Measurements from ENCODE around the gene MEIKIN. TPM values are rescaled to one million over a fixed set of nuclear protein-coding genes. Genes with fewer than 3 reads are reported as not detected.

Gene MEIKIN, protein sequence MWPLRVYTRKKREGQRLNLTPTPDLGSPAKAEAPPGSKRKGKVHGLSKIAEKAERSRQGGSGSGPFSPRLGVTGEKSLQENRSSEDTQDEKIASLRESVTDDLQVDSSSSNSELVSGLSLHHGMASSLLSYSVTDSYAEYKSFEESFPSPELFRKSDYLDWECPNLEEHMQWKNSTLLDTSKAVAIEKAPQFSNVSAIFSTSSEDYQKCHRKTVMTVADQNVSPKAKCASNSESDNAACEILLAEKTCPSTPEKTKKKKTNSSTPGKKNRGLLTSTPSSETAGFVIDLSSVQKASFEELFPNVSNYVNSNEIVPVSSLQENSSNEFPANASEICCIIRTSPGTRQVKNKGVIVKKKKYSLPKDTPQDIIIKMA
- total RNA-seq, result not detected

DNA sequence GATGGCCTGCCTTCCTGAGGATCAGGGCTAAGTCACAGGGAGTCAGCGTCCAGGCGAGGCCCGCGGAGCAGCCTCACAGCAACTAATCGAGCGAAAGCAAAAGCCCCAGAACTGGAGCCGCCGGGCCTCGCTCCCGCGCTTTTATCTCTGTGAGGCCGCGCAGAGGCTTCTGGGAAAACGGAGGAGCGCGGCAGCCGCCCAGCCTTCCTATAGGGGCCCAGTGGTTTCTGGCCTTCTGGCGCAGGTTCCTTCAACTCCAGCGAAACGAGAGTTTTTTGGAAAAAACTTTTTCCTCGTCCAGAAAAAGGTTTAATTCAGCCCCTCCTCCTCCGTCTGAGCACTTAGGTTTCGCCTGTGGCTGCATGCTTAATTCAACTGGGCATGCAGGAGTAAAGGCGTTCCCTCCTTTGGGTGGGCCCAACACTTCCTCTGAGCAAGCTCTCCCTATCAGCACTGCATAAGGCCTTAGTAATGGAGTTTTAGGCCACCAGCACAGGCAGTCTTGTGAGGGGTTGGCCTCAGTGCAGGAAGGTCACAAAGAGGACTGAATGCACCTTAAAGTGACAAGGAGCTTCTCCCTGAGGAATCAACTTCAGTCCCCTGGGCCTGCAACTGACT, at the start of gene MEIKIN:
TSS of gene MEIKIN (minus strand) at position 113 of the 618 bp plus-strand sequence. CDS start 158 bp downstream, outside the sequence.
- no peaks in the 10 kb centered on the region for H3K36me3 Mint-ChIP-seq (ENCODE audit: low read depth)
- CTCF ChIA-PET, result interaction anchor here (0.6 to 1.6 kb wide), 4 partner anchors 87 to 511 kb away, joined by 3 to 4 read pairs (median 4); partner anchors contain the start of gene P4HA2
- H3K4me1 Mint-ChIP-seq, result no peaks in the 10 kb centered on the region
- H3K27ac Mint-ChIP-seq, result no peak within 1 kb of the TSS
- intact Hi-C loops (cut with DNase I, micrococcal nuclease), result no loop called here
- no peak for ATAC-seq
- POLR2A ChIA-PET, result no interaction called here
- H3K9me3 Mint-ChIP-seq (ENCODE audit: low read depth), result no peaks in the 10 kb centered on the region
- no peak within 1 kb of the TSS for H3K4me3 Mint-ChIP-seq
- no peaks in the 10 kb centered on the region for H3K27me3 Mint-ChIP-seq
- no peak for DNase-seq

DNA sequence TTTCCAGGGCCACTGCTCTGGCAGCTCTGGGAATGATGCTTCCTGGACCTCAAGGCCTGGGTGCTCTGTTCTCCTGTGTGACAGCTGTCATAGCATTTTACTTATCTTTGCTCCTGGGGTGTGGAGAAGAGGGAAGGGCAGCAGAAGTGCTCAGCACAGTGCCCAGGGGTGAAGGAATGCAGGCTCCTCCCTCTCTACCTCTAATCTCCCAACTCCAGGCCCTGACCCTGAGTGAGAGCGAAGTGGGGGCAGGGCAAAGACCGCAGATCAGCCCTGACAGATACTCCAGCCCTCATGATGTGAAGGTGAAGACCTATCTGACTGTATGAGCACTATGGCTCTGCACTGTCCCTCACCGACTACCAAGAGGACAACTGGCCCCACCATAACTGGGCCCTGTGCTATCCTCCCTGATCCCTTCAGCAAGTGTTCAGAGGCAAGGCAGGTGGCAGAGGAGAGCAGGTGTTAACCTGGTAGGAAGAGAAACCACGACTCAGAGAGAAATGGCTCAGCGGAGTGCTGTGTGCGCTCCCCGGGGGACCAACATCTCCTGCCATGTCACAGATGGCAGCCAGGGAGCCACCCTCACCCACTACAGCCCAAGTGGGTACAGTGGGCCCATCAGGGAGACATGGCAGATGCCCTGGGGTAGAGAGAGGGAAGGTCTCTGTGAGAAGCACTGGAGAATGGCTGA, 49.2 kb upstream of the MEIKIN start:
- intact Hi-C loops (cut with DNase I, micrococcal nuclease), result no loop called here
- H3K27ac Mint-ChIP-seq, result no peak overlapping the region
- CTCF ChIA-PET, result no interaction called here

DNA sequence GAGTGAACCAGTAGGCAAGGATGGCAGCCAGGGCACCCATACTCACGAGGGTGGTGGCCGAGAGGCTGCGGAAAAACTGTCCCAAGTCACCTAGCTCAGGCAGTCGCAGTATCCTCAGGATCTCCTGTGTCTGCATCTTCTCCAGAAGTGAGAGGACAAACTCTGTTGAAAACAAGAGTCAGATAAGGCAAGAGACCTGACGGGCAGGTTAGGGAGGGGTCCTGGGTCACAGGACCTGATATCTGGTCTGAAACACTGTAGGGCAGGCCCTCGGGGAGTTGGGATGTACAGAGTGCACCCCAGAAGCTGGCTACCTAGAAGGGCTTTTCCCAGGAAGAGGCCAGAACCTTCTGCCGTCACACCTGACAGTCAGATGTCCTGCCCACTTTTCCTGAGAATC, 48.6 kb upstream of the MEIKIN start:
- Mint-ChIP-seq H3K9me3 (ENCODE audit: low read depth) (no peaks in the 10 kb centered on the region), H3K36me3 (ENCODE audit: low read depth) (no peaks in the 10 kb centered on the region), H3K4me1 (peaks cover 19% of the 10 kb centered on the region), H3K4me3 (no peak overlapping the region), H3K27ac (no peak overlapping the region), H3K27me3 (no peaks in the 10 kb centered on the region)
- intact Hi-C loops (cut with DNase I, micrococcal nuclease), result no loop called here
- ATAC-seq, result no peak
- CTCF ChIA-PET, result no interaction called here
- POLR2A ChIA-PET, result no interaction called here
- DNase-seq, result no peak

More for the DNA sequence above, 49.2 kb upstream of the MEIKIN start:
- ATAC-seq (no peak), DNase-seq (no peak)
- H3K4me3 Mint-ChIP-seq, result no peak overlapping the region
- no peaks in the 10 kb centered on the region for H3K9me3 Mint-ChIP-seq (ENCODE audit: low read depth)
- no peaks in the 10 kb centered on the region for H3K36me3 Mint-ChIP-seq (ENCODE audit: low read depth)
- peaks cover 25% of the 10 kb centered on the region for H3K4me1 Mint-ChIP-seq
- no peaks in the 10 kb centered on the region for H3K27me3 Mint-ChIP-seq
- POLR2A ChIA-PET, result no interaction called here

DNA sequence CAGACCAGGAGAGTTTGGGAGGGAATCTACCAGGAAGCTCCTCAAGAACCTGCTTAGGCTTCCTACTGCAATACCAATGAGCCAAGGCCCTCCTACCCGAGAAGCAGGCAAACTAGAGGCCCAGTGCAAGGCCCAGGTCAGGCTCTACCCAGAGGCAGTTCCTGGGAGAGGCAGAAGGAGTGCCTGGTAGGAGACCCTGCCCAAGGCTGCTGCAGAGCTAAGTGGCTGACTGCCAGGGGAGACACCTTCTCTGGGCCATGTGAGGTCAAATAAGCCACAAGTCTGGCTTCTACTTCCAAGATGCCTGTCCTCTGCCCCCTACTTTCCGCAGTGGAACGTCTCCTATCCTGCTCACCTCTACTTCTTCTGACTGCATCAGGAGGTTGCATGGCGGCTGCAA, 48.2 kb upstream of the MEIKIN start:
- Mint-ChIP-seq H3K4me1 (peaks cover 15% of the 10 kb centered on the region), H3K4me3 (no peak overlapping the region), H3K36me3 (ENCODE audit: low read depth) (no peaks in the 10 kb centered on the region), H3K27me3 (no peaks in the 10 kb centered on the region), H3K9me3 (ENCODE audit: low read depth) (no peaks in the 10 kb centered on the region), H3K27ac (no peak overlapping the region)
- intact Hi-C loops (cut with DNase I, micrococcal nuclease), result no loop called here
- ChIA-PET POLR2A (no interaction called here), CTCF (interaction anchor here (1.1 kb wide), 1 partner anchor 70 kb away, joined by 3 read pairs; no protein-coding TSS in a partner anchor)
- no peak for DNase-seq
- no peak for ATAC-seq

DNA sequence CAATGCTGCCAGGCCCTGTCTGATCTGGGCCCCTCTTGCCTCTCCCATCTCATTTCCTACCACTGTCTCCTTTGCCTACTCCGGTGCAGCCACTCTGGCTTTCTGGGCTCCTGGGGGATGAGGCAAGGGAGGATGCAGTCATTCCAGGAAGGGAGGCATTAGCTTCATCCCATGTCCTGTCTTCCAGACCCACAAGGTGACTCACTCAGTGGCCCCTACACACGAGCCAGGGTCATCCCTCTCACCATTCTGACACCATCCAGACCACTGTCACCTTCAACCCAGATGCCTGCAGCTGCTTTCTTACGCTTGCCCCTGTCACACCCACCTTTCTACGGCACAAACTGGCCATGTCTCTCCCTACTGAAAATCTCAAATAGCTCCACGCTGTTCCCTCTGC, 46.9 kb upstream of the MEIKIN start:
- no peaks in the 10 kb centered on the region for H3K36me3 Mint-ChIP-seq (ENCODE audit: low read depth)
- CTCF ChIA-PET, result interaction anchor here (0.7 kb wide), 1 partner anchor 10 kb away, joined by 3 read pairs; no protein-coding TSS in a partner anchor
- POLR2A ChIA-PET, result no interaction called here
- H3K4me3 Mint-ChIP-seq, result no peak overlapping the region
- no peak overlapping the region for H3K27ac Mint-ChIP-seq
- intact Hi-C loops (cut with DNase I, micrococcal nuclease), result no loop called here
- no peak for ATAC-seq
- H3K27me3 Mint-ChIP-seq, result no peaks in the 10 kb centered on the region
- H3K4me1 Mint-ChIP-seq, result peaks cover 10% of the 10 kb centered on the region
- no peaks in the 10 kb centered on the region for H3K9me3 Mint-ChIP-seq (ENCODE audit: low read depth)
- no peak for DNase-seq

DNA sequence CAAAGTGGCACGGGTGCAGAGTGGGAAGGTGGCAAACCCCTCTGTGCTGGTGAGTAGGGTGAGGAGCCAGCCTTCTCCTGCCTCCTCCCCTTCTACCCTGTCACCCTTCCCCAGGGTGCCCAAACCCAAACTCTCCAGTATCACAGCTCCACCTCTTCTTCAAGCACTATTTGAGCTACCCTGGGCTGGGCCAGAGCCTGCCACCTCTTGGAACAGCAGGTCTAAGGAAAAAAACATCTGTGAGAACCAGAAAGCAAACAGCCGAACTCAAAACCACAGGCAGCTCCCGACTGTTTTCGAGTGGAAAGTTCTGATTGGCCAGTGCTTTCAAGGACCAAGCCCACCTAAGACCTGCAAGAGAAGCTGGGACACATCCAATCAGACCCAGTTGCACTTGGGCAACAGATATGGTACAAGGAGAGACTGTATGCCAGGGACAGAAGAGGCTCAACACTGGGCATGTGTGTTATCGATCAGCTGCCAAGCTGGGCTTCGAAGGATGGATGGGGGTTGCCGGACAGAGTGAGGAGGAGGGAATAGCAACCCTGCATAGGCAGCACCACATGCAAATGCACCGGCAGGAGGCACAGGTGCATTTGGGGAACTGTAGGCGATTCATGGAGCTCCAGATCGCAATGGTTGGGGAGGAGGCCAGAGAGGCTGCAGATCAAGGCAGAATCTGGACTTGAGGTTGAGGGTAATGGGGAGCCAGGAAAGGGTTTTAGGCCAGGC, 46.3 kb upstream of the MEIKIN start:
- no peak for DNase-seq
- CTCF ChIA-PET, result interaction anchor here (0.7 kb wide), 1 partner anchor 10 kb away, joined by 3 read pairs; no protein-coding TSS in a partner anchor
- POLR2A ChIA-PET, result no interaction called here
- intact Hi-C loops (cut with DNase I, micrococcal nuclease), result no loop called here
- Mint-ChIP-seq H3K4me1 (peaks cover 4% of the 10 kb centered on the region), H3K27me3 (no peaks in the 10 kb centered on the region), H3K4me3 (no peak overlapping the region), H3K9me3 (ENCODE audit: low read depth) (no peaks in the 10 kb centered on the region), H3K36me3 (ENCODE audit: low read depth) (no peaks in the 10 kb centered on the region), H3K27ac (no peak overlapping the region)
- no peak for ATAC-seq

DNA sequence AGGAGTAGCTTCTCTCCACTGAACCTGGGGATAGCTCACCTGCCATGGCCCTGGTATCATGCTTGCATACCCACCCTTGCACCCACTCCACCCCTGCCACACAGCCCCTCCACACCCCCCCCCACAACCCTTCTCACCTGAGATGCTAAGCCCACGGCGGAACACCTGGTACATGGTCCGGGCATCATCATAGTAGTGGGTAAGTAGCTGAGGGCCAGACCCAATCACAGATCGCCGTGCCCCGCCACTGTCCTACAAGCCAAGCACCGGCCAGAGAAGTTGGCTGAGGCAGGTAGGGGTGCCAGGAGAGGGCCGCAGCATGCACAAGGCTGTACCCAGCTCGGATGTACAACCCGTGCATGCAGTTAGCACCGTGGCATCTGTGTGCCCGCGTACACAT, 45.3 kb upstream of the MEIKIN start:
- no peak overlapping the region for H3K4me3 Mint-ChIP-seq
- DNase-seq (no peak), ATAC-seq (no peak)
- no peak overlapping the region for H3K27ac Mint-ChIP-seq
- ChIA-PET POLR2A (no interaction called here), CTCF (interaction anchor here (0.5 to 0.6 kb wide), 2 partner anchors 334 to 402 kb away, joined by 3 read pairs; no protein-coding TSS in a partner anchor)
- H3K36me3 Mint-ChIP-seq (ENCODE audit: low read depth), result no peaks in the 10 kb centered on the region
- no peaks in the 10 kb centered on the region for H3K27me3 Mint-ChIP-seq
- no peaks in the 10 kb centered on the region for H3K9me3 Mint-ChIP-seq (ENCODE audit: low read depth)
- intact Hi-C loops (cut with DNase I, micrococcal nuclease), result no loop called here
- no peaks in the 10 kb centered on the region for H3K4me1 Mint-ChIP-seq

DNA sequence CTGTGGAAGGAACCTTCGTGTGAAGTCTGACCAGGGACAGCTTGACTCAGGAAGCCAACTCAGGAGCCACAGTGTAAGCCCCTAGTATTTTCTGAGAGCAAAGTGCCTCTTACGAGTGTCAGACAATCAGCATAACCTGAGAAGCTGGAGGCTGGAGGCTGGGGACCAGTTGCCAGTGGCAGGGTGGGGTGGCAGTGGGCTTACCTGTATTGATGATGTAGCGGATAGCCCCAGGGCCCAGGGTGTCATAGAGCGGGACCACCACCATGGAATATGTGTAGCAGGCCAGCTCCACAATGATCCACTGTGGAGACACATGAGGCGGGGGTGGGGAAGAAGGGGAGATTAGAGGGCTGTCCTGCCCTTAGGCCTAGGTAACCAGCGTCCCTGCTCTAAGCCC, 43.1 kb upstream of the MEIKIN start:
- Mint-ChIP-seq H3K27me3 (no peaks in the 10 kb centered on the region), H3K4me1 (no peaks in the 10 kb centered on the region), H3K4me3 (no peak overlapping the region), H3K27ac (no peak overlapping the region), H3K36me3 (ENCODE audit: low read depth) (no peaks in the 10 kb centered on the region), H3K9me3 (ENCODE audit: low read depth) (no peaks in the 10 kb centered on the region)
- CTCF ChIA-PET, result no interaction called here
- DNase-seq (no peak), ATAC-seq (no peak)
- POLR2A ChIA-PET, result no interaction called here
- intact Hi-C loops (cut with DNase I, micrococcal nuclease), result no loop called here

DNA sequence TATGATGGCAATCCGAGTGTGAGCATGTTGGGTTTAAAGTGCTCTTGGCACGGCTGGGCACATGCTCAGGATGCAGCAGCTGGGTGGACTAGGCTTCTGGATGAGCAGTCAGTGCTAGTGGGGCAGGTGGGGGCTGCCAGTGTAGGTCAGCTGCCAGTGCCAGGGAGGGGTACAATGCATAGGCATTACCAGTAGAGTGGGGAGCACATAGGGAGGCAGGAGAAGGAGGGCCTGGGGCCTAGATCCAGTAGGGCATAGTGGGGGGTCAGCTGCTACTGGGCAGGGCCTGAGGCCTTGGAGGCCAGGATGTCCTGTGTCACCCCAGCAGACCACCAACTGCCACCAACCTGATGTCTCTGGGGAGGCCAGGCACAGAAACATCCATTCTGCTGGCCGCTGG, 41.8 kb upstream of the MEIKIN start:
- Mint-ChIP-seq H3K36me3 (ENCODE audit: low read depth) (no peaks in the 10 kb centered on the region), H3K4me3 (no peak overlapping the region), H3K27ac (no peak overlapping the region), H3K9me3 (ENCODE audit: low read depth) (no peaks in the 10 kb centered on the region), H3K4me1 (peaks cover 4% of the 10 kb centered on the region), H3K27me3 (no peaks in the 10 kb centered on the region)
- intact Hi-C loops (cut with DNase I, micrococcal nuclease), result no loop called here
- DNase-seq (no peak), ATAC-seq (no peak)
- POLR2A ChIA-PET, result no interaction called here
- CTCF ChIA-PET, result no interaction called here

DNA sequence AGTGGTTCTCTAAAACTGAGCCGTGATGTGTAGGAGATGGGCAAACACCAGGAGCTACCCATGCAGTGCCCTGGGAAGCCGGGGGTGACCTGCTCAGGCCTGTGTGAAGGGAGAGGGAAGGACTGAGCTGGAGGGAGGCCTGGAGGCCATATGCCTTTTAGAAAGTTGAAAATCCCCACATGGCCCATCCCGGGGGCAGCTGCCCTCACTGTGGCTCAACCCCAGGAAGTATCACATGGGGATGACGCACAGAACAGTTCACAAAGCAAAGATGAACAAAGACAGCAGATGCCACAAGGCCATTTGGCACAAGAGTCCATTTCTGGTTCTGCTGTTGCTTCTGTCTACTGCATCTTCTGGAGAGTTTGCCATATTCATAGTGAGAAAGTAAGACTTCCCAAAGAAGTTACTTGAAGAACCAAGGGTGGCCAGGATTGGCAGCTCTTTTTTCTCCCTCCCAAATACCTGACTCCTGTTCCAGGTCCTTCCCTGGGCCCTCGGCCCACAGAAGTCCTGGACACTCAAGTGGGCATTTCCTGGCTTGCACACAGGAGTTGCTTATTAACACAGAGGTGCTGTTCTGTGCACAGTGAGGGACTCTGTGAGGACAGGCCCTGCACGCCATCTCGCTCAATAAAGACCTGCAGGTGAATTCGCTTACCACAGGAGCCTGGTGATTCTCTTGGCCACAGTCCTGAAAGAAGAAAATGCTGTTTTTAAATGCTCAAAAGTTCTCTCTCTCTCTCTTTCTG, 40.9 kb upstream of the MEIKIN start:
- no peaks in the 10 kb centered on the region for H3K36me3 Mint-ChIP-seq (ENCODE audit: low read depth)
- peaks cover 4% of the 10 kb centered on the region for H3K4me1 Mint-ChIP-seq
- POLR2A ChIA-PET, result no interaction called here
- no peak overlapping the region for H3K27ac Mint-ChIP-seq
- no peaks in the 10 kb centered on the region for H3K27me3 Mint-ChIP-seq
- H3K4me3 Mint-ChIP-seq, result no peak overlapping the region
- ATAC-seq (no peak), DNase-seq (no peak)
- CTCF ChIA-PET, result interaction anchor here (1.1 kb wide), 1 partner anchor 21 kb away, joined by 3 read pairs; no protein-coding TSS in a partner anchor
- intact Hi-C loops (cut with DNase I, micrococcal nuclease), result no loop called here
- no peaks in the 10 kb centered on the region for H3K9me3 Mint-ChIP-seq (ENCODE audit: low read depth)

All from activated CD4-positive, alpha-beta T cell treated with anti-CD3 and anti-CD28 coated beads for 36 hours (primary cell).